ENCODE measurements around the gene ODAD3.

DNA sequence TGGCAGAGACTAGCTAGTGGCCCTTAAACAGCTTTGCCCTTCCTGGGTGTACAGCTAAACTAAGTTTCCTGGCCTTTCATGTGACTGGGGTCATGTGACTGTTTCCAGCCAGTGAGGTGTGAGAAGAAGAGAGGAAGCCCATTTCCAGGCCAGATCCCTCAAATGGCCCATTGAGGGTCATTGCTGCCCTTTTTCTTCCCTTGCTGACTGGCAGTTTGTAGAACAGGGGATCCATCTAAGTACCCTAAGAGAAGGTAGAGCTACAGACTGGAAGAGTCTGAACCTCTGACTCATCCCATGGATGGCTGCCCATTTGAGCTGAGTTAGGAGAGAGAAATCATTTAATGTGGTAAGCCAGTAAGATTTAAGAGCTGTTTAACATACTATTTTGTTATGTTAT lies 57.7 kb downstream of the ODAD3 start:
- TF ChIP-seq TAF1 (IDR thresholded peaks at IDR 0.05; ENCODE audit: borderline replicate concordance, insufficient read depth, low read length) (no peak), POLR2AphosphoS5 (IDR thresholded peaks at IDR 0.05; ENCODE audit: low read depth, low read length) (no peak; the same call in 1 of the 2 replicates)
